ENCODE measurements around the gene RASA2. TPM values are rescaled to one million over a fixed set of nuclear protein-coding genes. Genes with fewer than 3 reads are reported as not detected.

RASA2 gene
- total RNA-seq, 1 donor from 2014 or later = 15.1 TPM

DNA sequence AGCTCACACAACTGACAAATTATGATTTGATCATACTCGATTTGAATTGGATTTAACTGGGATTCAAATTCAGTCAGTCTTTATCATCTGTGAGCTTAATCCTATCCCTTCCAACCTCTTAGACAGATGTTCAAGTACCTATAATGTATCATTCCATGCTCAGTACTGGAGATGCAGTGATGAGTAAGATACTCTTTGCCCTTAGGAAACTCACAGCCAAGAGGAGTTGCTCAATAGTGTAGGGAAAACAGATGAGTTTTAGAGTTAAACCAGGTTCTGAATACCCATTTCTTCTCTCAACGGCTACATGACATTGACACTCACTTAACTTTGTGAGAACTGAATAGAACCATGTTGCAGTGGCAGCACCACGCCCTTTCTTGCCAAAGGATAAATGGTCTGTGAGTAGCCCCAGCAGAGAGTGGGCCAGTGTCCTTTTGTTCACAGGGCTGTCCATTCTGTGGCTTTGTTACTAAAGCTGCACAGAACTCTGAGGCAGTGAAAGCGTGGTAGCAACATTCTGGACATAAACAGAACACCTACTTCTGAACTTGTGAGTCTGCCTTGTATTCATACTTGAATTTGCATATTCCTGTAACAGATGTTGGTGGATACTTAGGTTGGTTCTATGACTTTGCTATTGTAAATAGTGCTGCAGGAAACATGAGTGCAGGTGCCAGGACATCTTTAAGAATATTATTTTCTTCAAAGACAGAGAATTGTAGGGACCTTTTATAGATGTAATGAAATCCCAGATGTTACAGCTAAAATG, 91.6 kb downstream of the RASA2 start:
- DNase-seq (ENCODE audit: low read depth) = no peak

DNA sequence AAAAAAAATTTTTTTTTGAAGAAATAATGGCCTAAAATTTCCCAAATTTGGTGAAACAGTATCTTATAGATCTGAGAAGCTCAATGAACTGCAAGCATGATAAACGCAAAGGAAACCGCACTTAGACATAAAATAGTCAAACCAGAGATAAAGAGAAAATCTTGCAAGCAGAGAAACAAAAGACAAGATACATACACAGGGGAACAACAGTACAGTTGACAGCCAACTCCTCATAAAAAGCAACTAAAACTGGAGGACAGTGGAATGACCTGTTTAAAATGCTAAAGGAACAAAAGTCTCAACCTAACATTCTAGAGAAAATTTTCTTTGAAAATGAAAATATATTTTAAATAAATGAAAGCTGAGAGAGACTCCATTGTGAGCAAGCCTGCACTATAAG, 107.5 kb downstream of the RASA2 start:
- no peak overlapping the region for H3K4me3 ChIP-seq (ENCODE audit: low read depth, low read length)
- TF ChIP-seq, protein P1, sequence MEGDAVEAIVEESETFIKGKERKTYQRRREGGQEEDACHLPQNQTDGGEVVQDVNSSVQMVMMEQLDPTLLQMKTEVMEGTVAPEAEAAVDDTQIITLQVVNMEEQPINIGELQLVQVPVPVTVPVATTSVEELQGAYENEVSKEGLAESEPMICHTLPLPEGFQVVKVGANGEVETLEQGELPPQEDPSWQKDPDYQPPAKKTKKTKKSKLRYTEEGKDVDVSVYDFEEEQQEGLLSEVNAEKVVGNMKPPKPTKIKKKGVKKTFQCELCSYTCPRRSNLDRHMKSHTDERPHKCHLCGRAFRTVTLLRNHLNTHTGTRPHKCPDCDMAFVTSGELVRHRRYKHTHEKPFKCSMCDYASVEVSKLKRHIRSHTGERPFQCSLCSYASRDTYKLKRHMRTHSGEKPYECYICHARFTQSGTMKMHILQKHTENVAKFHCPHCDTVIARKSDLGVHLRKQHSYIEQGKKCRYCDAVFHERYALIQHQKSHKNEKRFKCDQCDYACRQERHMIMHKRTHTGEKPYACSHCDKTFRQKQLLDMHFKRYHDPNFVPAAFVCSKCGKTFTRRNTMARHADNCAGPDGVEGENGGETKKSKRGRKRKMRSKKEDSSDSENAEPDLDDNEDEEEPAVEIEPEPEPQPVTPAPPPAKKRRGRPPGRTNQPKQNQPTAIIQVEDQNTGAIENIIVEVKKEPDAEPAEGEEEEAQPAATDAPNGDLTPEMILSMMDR (conservative IDR thresholded peaks at IDR 0.05; ENCODE audit: low read depth, low read length) = no peak
- DNase-seq (ENCODE audit: low read depth) = no peak

More for the DNA sequence above, 91.6 kb downstream of the RASA2 start:
- TF ChIP-seq, protein P1 (conservative IDR thresholded peaks at IDR 0.05; ENCODE audit: low read depth, low read length) = no peak
- H3K4me3 ChIP-seq (ENCODE audit: low read depth, low read length) = no peak overlapping the region

DNA sequence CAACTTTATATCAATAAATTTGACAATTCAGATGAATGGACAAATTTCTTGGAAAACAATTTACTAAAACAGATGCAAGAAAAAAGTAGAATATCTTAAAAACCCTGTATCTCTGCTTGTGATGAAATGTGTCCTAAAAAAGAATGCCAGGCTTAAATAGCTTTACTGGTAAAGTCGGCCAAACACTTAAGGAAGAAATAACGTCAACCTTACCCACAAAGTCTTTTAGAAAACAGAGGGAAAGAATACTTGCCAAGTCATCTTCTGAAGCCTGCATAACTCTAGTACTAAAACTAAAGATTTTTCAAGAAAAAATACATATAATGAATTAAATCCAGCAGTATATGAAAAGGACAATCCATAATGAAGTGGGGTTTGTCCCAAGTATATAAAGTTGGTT, 111.1 kb downstream of the RASA2 start:
- TF ChIP-seq, protein P1 (conservative IDR thresholded peaks at IDR 0.05; ENCODE audit: low read depth, low read length) = no peak
- DNase-seq (ENCODE audit: low read depth) = no peak
- no peak overlapping the region for H3K4me3 ChIP-seq (ENCODE audit: low read depth, low read length)

DNA sequence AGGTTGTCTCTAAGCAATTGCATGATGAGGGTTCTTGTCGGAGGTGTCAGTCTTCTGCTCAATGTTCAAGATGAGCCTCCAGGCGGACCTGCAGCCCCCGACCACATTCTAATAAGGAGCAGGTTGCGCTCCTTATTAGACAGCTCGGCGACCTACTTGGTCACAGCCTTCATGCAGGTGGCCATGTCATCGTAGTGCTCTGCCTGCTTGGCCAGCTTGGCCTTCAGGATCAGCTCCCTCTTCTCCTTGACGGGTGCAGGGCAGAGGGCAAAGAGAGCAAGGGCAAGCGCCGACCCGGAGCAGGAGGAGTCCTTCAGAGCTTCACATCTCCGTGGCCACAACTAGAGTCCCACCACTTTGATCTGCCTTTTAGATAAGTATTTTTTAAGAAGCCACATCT, 113.5 kb downstream of the RASA2 start:
- TF ChIP-seq, protein P1 (conservative IDR thresholded peaks at IDR 0.05; ENCODE audit: low read depth, low read length) = no peak
- H3K4me3 ChIP-seq (ENCODE audit: low read depth, low read length) = no peak overlapping the region
- DNase-seq (ENCODE audit: low read depth) = no peak

DNA sequence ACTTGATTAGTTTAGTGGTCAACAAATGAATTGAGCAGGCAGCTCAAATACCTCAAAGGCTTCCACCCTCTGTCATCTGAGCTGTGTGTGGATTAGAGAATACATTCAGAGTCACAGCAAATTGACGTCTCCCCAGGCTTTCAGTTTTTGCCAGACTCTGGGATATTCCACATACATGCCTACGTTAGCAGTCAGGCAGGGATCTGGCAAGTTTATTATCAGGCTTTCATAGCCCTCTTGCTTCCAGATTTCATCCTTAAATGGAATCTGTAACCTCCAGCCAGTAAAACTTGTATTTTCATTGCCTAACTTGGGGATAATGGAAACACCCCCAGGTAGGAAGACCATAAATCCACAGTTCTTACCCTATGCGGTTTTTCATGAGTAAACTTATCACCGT, 115.9 kb downstream of the RASA2 start:
- no peak for DNase-seq (ENCODE audit: low read depth)
- no peak overlapping the region for H3K4me3 ChIP-seq (ENCODE audit: low read depth, low read length)

DNA sequence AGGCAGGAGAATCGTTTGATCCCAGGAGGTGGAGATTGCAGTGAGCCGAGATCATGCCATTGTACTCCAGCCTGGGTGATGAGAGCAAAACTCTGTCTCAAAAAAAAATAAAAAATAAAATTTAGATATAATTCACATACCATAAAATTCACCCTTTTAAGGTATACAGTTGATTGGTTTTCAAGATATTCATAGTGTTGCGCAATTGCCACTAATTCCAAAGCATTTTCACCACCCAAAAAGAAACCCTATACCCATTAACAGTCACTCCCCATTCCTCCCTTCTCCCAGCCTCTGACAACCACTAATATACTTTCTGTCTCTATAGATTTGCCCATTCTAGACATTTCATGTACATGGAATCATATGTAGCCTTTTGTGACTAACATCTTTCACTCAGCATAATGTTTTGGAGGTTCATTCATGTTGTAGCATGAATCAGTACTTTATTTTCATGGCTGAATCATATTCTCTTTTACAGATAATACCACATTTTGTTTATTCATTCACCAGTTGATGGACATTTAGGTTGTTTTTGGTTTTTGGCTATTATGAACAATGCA, 116.7 kb downstream of the RASA2 start:
- H3K4me3 ChIP-seq (ENCODE audit: low read depth, low read length) = no peak overlapping the region
- TF ChIP-seq, protein P1 (conservative IDR thresholded peaks at IDR 0.05; ENCODE audit: low read depth, low read length) = no peak
- no peak for DNase-seq (ENCODE audit: low read depth)

More for the DNA sequence above, 115.9 kb downstream of the RASA2 start:
- TF ChIP-seq, protein P1 (conservative IDR thresholded peaks at IDR 0.05; ENCODE audit: low read depth, low read length) = no peak

DNA sequence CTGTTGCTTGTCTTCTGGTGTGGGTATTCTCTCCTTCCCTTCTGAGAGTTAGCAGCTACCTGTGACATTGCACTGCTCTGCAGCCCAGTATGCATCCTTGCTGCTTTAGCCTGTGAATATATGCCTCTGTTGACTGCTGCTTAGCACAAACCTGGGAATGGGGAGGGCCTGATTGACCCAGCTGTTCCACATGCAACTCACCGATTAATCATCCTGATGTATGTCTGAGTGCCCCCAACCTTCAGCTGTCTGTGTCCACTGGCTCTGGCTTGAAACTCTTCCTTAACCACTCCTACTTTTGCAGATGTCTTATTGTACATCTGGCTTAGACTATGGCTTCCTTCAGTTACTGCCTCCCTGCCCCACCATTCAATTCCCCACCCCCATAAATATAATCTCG, 119.1 kb downstream of the RASA2 start:
- H3K4me3 ChIP-seq (ENCODE audit: low read depth, low read length) = no peak overlapping the region
- no peak for DNase-seq (ENCODE audit: low read depth)
- TF ChIP-seq, protein P1 (conservative IDR thresholded peaks at IDR 0.05; ENCODE audit: low read depth, low read length) = no peak
